ENCODE data around the gene SH2D7.
A peak's percentile ranks its signal among the peaks of the same experiment; 100 is the strongest.

Gene SH2D7

DNA sequence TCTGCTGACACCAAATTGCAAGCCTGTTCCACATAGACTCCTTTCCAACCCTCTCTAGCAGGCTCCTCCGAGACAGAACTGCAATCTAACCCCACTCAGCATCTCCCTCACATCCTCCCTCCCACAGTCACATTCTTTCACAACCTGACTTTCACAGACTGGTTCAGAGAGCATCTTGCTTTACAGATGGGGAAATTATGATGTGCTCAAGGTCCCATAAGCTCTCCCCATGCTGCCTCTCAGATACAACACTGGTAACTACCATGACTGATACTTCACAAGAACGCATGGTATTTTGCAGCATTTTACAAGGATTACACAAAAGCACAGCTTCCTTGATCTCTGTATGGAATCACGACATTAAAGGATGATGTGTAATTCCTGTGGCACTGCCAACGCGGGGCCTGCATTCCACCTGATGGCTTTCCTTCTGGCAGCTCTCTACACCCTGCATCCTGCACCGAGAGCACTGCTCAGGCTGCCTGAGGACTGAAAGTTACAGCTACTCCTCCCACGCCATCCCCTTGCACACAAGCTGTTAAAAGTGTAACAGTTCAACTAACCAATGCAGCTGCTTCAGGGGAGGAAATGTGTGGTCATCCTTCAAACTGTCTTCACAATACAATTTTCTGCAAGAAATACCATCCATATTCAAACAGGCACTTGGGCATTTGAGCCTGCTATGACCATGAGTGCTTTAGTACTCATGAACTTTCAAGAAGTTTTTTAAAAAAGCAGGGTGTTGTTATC lies 42.5 kb upstream of the SH2D7 start:
- TF ChIP-seq, protein P1, sequence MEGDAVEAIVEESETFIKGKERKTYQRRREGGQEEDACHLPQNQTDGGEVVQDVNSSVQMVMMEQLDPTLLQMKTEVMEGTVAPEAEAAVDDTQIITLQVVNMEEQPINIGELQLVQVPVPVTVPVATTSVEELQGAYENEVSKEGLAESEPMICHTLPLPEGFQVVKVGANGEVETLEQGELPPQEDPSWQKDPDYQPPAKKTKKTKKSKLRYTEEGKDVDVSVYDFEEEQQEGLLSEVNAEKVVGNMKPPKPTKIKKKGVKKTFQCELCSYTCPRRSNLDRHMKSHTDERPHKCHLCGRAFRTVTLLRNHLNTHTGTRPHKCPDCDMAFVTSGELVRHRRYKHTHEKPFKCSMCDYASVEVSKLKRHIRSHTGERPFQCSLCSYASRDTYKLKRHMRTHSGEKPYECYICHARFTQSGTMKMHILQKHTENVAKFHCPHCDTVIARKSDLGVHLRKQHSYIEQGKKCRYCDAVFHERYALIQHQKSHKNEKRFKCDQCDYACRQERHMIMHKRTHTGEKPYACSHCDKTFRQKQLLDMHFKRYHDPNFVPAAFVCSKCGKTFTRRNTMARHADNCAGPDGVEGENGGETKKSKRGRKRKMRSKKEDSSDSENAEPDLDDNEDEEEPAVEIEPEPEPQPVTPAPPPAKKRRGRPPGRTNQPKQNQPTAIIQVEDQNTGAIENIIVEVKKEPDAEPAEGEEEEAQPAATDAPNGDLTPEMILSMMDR (conservative IDR thresholded peaks at IDR 0.05; ENCODE audit: low read depth, low read length): no peak
- peak; percentile 72 for DNase-seq (ENCODE audit: low read depth)
- H3K4me3 ChIP-seq (ENCODE audit: low read length): no peak overlapping the region

DNA sequence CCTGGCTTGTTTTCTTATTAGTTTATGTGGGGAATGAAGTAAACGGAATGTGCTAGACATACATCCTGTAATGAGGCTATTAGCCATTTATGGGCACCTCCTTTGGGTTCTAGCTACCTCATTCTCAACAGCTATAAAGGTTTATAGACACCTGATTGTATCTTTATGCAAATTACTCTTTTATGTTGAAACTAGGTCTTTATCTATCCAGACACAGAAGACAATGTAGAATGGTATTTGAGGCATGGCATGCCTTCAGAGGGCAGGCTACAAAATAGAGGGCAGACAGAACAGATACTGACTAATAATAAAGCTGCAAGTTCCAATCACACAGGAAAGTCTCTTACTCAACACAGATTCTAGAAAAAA lies 41.9 kb upstream of the SH2D7 start:
- H3K4me3 ChIP-seq (ENCODE audit: low read length): no peak overlapping the region
- DNase-seq (ENCODE audit: low read depth): no peak
- TF ChIP-seq, protein P1 (conservative IDR thresholded peaks at IDR 0.05; ENCODE audit: low read depth, low read length): no peak

DNA sequence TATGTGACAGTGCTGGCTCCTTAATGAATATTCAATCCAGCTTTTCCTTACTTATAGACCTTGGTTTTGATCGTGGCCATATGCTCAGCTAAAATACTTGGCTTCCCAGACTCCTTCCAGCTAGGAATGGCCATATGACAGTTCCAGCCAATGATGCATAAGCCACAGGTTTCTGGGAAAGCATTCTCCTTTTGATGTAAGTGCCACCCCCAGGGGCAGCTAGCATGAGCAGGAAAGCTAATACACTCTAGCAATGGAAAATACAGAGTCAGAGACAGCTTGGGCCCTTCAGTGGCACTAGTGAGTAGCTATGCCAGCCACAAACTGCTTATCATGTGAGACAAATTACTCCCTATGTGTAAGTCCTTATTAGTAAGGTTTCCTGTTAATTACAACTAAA lies 41.5 kb upstream of the SH2D7 start:
- no peak overlapping the region for H3K4me3 ChIP-seq (ENCODE audit: low read length)
- no peak for DNase-seq (ENCODE audit: low read depth)
- TF ChIP-seq, protein P1 (conservative IDR thresholded peaks at IDR 0.05; ENCODE audit: low read depth, low read length): no peak

DNA sequence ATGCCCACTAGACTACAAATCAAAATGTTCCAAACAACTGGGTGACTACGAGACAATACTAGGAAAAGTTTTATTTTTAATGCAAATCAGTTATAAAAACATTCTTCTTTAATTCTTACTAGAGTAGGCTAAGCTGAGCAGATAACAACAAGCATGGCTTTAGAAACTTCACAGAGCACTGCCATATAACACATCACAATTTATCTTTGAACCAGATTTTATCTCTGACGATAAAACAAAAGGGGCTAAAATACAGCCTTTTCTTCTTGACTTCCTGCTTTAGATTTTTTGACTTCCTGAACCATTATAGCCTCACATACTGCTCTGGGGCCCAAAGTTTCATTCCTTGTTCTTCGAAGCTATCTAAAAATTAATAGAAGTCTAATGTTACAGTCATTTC lies 40.8 kb upstream of the SH2D7 start:
- no peak overlapping the region for H3K4me3 ChIP-seq (ENCODE audit: low read length)

DNA sequence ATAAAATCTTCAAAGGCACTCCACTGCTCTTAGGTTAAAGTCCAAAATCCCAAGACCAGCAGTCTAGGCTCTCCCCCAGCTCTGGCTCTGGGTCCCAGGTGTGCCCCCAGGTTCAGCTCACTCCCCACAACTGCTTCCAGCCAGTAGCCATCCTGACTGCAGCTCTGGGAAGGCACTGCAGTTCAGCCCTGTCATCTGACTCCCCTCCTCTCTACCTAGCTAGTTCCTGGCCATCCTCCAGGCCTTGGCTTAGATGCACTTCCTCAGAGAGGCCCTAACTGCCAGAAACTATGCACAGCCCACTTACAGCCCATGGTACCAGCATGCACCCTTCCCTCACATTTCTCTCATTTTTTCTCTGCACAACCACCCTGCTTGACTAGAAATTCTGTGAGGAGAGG lies 40.4 kb upstream of the SH2D7 start:
- TF ChIP-seq, protein P1 (conservative IDR thresholded peaks at IDR 0.05; ENCODE audit: low read depth, low read length): no peak
- H3K4me3 ChIP-seq (ENCODE audit: low read length): no peak overlapping the region
- DNase-seq (ENCODE audit: low read depth): peak; percentile 91

More for the DNA sequence above, 40.8 kb upstream of the SH2D7 start:
- no peak for DNase-seq (ENCODE audit: low read depth)
- TF ChIP-seq, protein P1 (conservative IDR thresholded peaks at IDR 0.05; ENCODE audit: low read depth, low read length): no peak

DNA sequence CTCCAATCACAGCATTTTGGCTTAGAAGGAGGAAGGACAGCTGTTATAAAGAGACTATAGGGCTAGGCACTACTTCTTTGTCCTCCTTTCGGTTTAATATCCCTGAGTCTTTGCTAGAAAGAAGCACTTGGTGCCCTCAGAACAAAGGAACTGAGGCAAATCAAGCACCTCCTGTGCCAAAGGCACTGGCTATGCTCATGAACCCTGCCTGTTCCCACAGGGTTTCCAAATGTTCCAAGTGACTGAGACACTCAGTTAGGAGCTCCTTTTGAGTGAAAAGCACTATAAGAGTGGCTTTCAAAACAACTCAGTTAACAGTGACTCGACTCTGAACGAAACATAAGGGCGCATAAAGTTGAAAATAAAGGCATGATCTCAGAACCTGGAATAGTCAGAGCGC lies 39.8 kb upstream of the SH2D7 start:
- no peak overlapping the region for H3K4me3 ChIP-seq (ENCODE audit: low read length)
- no peak for DNase-seq (ENCODE audit: low read depth)
- TF ChIP-seq, protein P1 (conservative IDR thresholded peaks at IDR 0.05; ENCODE audit: low read depth, low read length): no peak

DNA sequence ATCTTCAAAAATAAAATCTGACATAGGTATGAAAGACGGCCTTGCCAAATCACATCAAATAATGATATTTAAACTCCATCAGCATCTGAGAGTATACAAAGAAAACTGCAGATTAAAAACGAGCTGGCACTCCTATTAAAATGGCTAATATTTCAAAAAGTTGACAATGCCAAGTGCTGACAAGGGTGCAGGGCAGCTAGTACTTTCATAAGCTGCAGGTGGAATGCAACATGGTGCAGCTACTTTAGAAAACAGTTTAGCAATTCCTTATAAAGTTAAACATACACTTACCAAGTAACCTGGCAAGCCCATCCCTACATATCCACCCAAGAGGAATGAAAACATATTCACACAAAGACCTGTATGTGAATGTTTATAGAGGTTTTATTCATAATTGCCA lies 37.8 kb upstream of the SH2D7 start:
- TF ChIP-seq, protein P1 (conservative IDR thresholded peaks at IDR 0.05; ENCODE audit: low read depth, low read length): no peak
- no peak for DNase-seq (ENCODE audit: low read depth)
- H3K4me3 ChIP-seq (ENCODE audit: low read length): no peak overlapping the region

Data from retinal pigment epithelial cell (primary cell).